K562 treated with DMSO at 1 percent for 48 hours (cell line): ENCODE data around the gene AP4S1. TPM values are rescaled to one million over a fixed set of nuclear protein-coding genes. Genes with fewer than 3 reads are reported as not detected.

Experiments
- total RNA-seq: library from RNA; unstranded; fragments of 300-600 nt; gene quantifications from 2 replicates; pipeline ENCODE4 v1.2.3, GENCODE V29; 2022; ENCODE audit warnings: low replicate concordance; ENCODE audit errors: extremely low read depth

The AP4S1 gene, protein sequence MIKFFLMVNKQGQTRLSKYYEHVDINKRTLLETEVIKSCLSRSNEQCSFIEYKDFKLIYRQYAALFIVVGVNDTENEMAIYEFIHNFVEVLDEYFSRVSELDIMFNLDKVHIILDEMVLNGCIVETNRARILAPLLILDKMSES
- total RNA-seq: not detected in 2 replicates

DNA sequence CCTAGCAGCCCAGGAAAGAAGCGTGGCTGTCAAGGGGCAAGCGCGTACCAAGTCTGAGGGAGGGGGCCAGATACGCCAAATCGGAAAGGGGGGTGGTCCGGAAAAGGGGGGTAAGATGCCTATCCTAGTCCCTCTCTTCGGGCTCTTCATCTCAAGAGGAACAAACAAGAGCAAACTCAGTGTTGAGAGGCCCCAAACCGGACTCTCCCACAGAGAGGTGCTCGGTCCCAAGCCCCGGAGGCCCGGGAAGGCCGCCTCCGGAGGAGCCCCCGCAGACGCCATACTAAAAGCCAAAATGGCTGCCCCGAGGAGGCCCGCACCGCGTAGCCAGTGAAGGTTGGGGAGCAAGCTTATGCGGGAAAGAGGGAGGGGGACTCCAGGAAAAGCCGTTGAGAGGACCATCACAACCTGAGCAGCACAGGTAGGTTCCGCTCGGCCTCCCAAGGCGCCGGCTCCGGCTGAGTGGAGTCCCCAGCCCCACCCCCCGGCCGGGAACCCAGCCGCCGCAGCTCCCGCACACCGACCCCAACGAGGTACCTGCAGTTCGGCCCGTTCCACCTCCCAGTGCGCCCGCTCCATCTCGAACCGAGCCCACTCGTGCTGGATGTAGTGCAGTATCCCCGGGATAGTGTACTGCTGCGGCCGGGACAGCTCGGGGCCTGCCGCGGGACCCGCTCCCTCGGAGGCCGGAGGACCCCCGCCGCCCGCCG is at the start of gene AP4S1:
TSS of gene AP4S1 (plus strand) at position 283 of the 710 bp plus-strand sequence. CDS start 40,548 bp downstream, outside the sequence.

DNA sequence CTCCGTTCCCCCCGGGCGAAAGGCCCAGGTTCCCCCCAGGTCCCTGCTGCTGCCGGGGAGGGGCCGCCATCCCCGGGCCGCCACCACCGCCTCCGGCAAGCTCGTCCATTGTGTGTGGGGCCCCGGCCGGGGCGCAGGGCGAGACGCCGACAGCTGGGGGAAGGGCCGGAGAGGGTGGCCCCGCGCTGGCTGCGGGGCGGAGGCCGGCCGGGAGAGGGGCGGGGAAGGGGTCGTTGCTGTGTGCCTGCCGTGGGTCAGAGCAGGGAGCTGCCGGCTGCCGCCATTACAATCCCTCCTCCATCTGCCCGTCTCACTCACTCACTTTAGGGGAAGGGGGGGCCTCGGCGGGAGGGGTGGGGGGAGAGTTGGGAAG is 614 bp downstream of the AP4S1 start, which contains the start of gene STRN3:
TSS of gene STRN3 (minus strand) at position 303 of the 373 bp plus-strand sequence. CDS start at position 109, 194 bp downstream.

Other genes starting within 250 kb of the AP4S1 start
- gene COCH, start 151.1 kb upstream of the AP4S1 start, total RNA-seq: not detected in 2 replicates
- gene STRN3, start 730 bp downstream of the AP4S1 start, total RNA-seq: not detected in 2 replicates
- gene HECTD1, start 182.1 kb downstream of the AP4S1 start, total RNA-seq: not detected in 2 replicates